Neuronal stem cell (in vitro differentiated cells): ENCODE measurements around the gene CFLAR.
A peak's percentile ranks its signal among the peaks of the same experiment; 100 is the strongest.

ENCODE experiments used
- DNase-seq: peaks from one replicate; pipeline ENCODE4 v3.0.0-alpha.2; 2013; ENCODE audit warnings: low spot score
- H2AFZ ChIP-seq: one replicate; pipeline ENCODE4 v1.6.1; 2013; ENCODE audit warnings: mild to moderate bottlenecking, low read length, inconsistent platforms
- H2AK5ac ChIP-seq: 2 replicates; pipeline ENCODE4 v1.6.1; 2013; ENCODE audit warnings: low read depth, mild to moderate bottlenecking, inconsistent platforms, low read length, moderate library complexity, mixed read lengths
- H2BK120ac ChIP-seq: 2 replicates; pipeline ENCODE4 v1.6.1; 2013; ENCODE audit warnings: low read depth, mild to moderate bottlenecking, inconsistent platforms, low read length, moderate library complexity, mixed read lengths
- H2BK12ac ChIP-seq: one replicate; pipeline ENCODE4 v1.6.1; 2013; ENCODE audit warnings: low read length, inconsistent platforms
- H2BK15ac ChIP-seq: 2 replicates; pipeline ENCODE4 v1.6.1; 2013; ENCODE audit warnings: mild to moderate bottlenecking, low read length, inconsistent platforms, mixed read lengths
- H2BK5ac ChIP-seq: one replicate; pipeline ENCODE4 v1.6.1; 2013; ENCODE audit warnings: inconsistent platforms, mild to moderate bottlenecking, low read length, moderate library complexity
- H3K14ac ChIP-seq: one replicate; pipeline ENCODE4 v1.6.1; 2013; ENCODE audit warnings: low read length, inconsistent platforms
- H3K18ac ChIP-seq: 2 replicates; pipeline ENCODE4 v1.6.1; 2013; ENCODE audit warnings: low read length, inconsistent platforms
- H3K23ac ChIP-seq: 2 replicates; pipeline ENCODE4 v1.6.1; 2013; ENCODE audit warnings: low read depth, mild to moderate bottlenecking, mixed read lengths, low read length, inconsistent platforms; ENCODE audit not compliant: poor library complexity
- H3K27ac ChIP-seq: replicated peaks from 3 replicates; pipeline ENCODE4 v1.5.1; 2013; ENCODE audit warnings: low read length, inconsistent platforms
- H3K27me3 ChIP-seq, 3 experiments: 2 replicates each; pipeline ENCODE4 v1.6.1; 2013; ENCODE audit warnings: low read length in 3 of 3, mild to moderate bottlenecking in 2 of 3, inconsistent platforms in 1 of 3, low read depth in 1 of 3, mixed read lengths in 1 of 3, moderate library complexity in 1 of 3; ENCODE audit not compliant: control insufficient read depth in 3 of 3, insufficient read depth in 3 of 3
- H3K36me3 ChIP-seq, 2 donors: replicated peaks in 1 of 2; 2 replicates each; pipeline ENCODE4 v1.6.1; 2013; ENCODE audit warnings: low read length in 2 of 2; ENCODE audit not compliant: control insufficient read depth in 2 of 2, insufficient read depth in 2 of 2
- H3K4ac ChIP-seq: 2 replicates; pipeline ENCODE4 v1.6.1; 2013; ENCODE audit warnings: inconsistent platforms, mild to moderate bottlenecking, low read length, moderate library complexity
- H3K4me1 ChIP-seq, 2 donors: 1 replicate in 1 of 2; 2 replicates in 1 of 2; pipeline ENCODE4 v1.6.1; 2013; ENCODE audit warnings: low read length in 2 of 2, low read depth in 1 of 2; ENCODE audit not compliant: control insufficient read depth in 2 of 2, insufficient read depth in 1 of 2
- H3K4me2 ChIP-seq: one replicate; pipeline ENCODE4 v1.6.1; 2013; ENCODE audit warnings: mild to moderate bottlenecking, low read length, inconsistent platforms; ENCODE audit not compliant: insufficient read depth, poor library complexity, severe bottlenecking
- H3K4me3 ChIP-seq, 2 donors: 2 replicates each; pipeline ENCODE4 v1.5.1; 2013; ENCODE audit warnings: low read length in 2 of 2, mild to moderate bottlenecking in 2 of 2, inconsistent platforms in 1 of 2, moderate library complexity in 1 of 2
- H3K79me1 ChIP-seq: one replicate; pipeline ENCODE4 v1.6.1; 2013; ENCODE audit warnings: low read depth, mild to moderate bottlenecking, inconsistent platforms, low read length, moderate library complexity
- H3K9ac ChIP-seq: one replicate; pipeline ENCODE4 v1.6.1; 2013; ENCODE audit warnings: mild to moderate bottlenecking, low read depth, low read length, inconsistent platforms; ENCODE audit not compliant: poor library complexity
- H3K9me3 ChIP-seq, 2 donors: replicated peaks in 1 of 2; 2 replicates each; pipeline versions ENCODE3 to v1.6.1; 2013; ENCODE audit warnings: low read length in 2 of 2, mild to moderate bottlenecking in 2 of 2, inconsistent platforms in 1 of 2, low read depth in 1 of 2, mixed read lengths in 1 of 2, moderate library complexity in 1 of 2; ENCODE audit not compliant: control insufficient read depth in 2 of 2, insufficient read depth in 1 of 2
- H4K8ac ChIP-seq: one replicate; pipeline ENCODE4 v1.6.1; 2013; ENCODE audit warnings: low read depth, mild to moderate bottlenecking, inconsistent platforms, low read length, moderate library complexity
- H4K91ac ChIP-seq: one replicate; pipeline ENCODE4 v1.6.1; 2013; ENCODE audit warnings: low read length, low read depth, mild to moderate bottlenecking, inconsistent platforms; ENCODE audit not compliant: poor library complexity
- WGBS, 2 donors: extraction: QIAGEN DNeasy Blood & Tissue Kit; methylation state at CpG; one replicate each; pipeline ENCODE4 v1.1.7; 2013; ENCODE audit warnings: missing lambda C conversion rate in 2 of 2, mixed read lengths in 1 of 2; ENCODE audit not compliant: insufficient read length in 2 of 2, insufficient replicate concordance in 1 of 2; ENCODE audit errors: extremely low coverage in 2 of 2; 5-methylcytosine and 5-hydroxymethylcytosine counted together

CFLAR gene

DNA sequence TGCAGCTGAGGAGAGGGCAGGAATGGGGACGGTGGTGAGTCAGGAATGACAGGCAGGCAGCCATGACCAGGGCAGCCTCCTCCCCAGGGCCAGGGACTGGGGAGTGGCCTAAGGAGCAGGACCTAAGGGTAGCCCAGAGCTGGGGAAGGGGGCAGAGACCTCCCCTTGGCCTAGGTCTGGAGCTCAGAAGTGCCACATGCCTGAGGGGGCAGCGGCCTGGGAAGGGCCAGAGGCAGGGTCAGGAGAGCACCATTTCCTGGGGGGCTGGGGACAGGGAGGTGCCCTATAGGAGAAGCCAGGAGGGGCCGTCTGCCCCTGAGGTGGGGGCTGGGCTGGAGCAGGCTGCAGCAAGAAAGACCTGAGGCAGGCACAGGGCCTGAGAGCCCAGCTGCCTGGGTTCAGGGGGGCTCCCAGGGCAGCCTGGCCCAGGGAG, 20.9 kb downstream of the CFLAR start:
- H4K91ac ChIP-seq: no peak overlapping the region
- H2AFZ ChIP-seq: peak overlapping the region; percentile 48
- no peak overlapping the region for H3K14ac ChIP-seq
- H2BK15ac ChIP-seq: no peak overlapping the region
- H3K4me2 ChIP-seq: no peak overlapping the region
- DNase-seq: no peak
- WGBS, 2 donors: no CpG with 5 or more reads among the region's 3 CpGs
- no peak overlapping the region for H3K27ac ChIP-seq
- H3K4ac ChIP-seq: no peak overlapping the region
- peak overlapping the region; percentile 21 for H3K9ac ChIP-seq
- no peaks in the 10 kb centered on the region for H3K9me3 ChIP-seq
- H3K79me1 ChIP-seq: no peaks in the 10 kb centered on the region
- H2BK5ac ChIP-seq: no peak overlapping the region
- H3K18ac ChIP-seq: peak overlapping the region; percentile 71
- no peak overlapping the region for H3K4me3 ChIP-seq
- H4K8ac ChIP-seq: no peak overlapping the region
- no peak overlapping the region for H2BK120ac ChIP-seq
- peaks cover 0 to 2% of the 10 kb centered on the region in 2 donors for H3K4me1 ChIP-seq
- H2AK5ac ChIP-seq: peak overlapping the region; percentile 70
- peaks cover 0 to 5% (median 0%) of the 10 kb centered on the region in 3 experiments for H3K27me3 ChIP-seq
- peaks cover 3 to 8% of the 10 kb centered on the region in 2 donors for H3K36me3 ChIP-seq
- no peak overlapping the region for H2BK12ac ChIP-seq
- H3K23ac ChIP-seq: no peak overlapping the region

DNA sequence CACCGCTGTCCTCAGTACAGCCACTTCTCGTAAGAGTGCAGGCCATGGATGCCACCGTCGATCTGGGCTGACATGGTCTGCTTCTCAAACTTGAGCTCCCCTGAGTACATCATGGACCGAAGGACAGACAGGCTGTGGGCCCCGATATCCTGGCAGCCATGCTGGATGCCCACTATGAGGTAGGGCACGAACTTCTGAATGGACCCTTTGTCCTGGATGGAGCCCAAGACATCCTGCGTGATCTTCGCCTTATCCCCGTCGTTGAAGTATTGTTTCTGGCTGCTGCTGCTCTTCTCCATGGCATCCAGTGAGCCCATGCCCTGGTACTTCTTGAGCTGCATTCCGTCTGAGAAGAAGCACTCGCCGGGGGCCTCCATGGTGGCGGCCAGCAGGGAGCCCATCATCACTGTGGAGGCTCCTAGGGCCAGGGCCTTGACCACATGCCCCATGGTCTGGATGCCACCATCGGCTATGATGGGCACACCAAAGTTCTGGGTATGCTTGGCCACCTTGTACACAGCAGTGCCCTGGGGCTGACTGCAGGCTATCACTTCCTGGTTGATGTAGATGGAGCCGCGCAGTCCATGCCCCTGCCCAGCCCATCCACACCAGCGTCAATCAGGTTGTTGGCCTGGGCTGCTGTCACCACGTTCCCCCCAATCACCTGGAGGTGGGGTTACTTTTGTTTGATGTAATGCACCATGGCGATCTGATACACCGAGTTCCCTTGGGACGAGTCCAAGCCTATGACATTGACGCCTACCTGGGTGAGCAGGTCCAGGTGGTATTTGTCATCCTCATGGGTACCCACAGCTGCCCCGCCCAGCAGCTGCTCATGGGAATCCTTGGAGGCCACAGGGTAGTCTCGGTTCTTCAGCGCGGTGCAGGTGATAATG, 21.8 kb downstream of the CFLAR start:
- Histone ChIP-seq H3K4me2 (no peak overlapping the region), H2AK5ac (no peak overlapping the region), H4K91ac (no peak overlapping the region), H3K36me3 (peaks cover 3 to 8% of the 10 kb centered on the region in 2 donors), H3K9me3 (no peaks in the 10 kb centered on the region), H4K8ac (no peak overlapping the region), H3K18ac (no peak overlapping the region), H3K14ac (no peak overlapping the region), H2BK120ac (no peak overlapping the region), H3K27ac (no peak overlapping the region), H3K27me3 (peaks cover 0 to 5% (median 0%) of the 10 kb centered on the region in 3 experiments), H3K4me3 (no peak overlapping the region), H3K9ac (no peak overlapping the region), H2BK15ac (peak overlapping the region; percentile 58), H3K4me1 (peaks cover 0 to 2% of the 10 kb centered on the region in 2 donors), H2BK12ac (no peak overlapping the region), H2AFZ (no peak overlapping the region), H3K23ac (peak overlapping the region; percentile 73), H2BK5ac (no peak overlapping the region), H3K79me1 (no peaks in the 10 kb centered on the region), H3K4ac (no peak overlapping the region)
- no peak for DNase-seq
- whole genome bisulfite sequencing, 2 donors: no CpG with 5 or more reads among the region's 28 CpGs

GRCh38 chr2:201138401-201138970, 22.5 kb downstream of the CFLAR start:
- no peak overlapping the region for H4K8ac ChIP-seq
- DNase-seq: no peak
- no peaks in the 10 kb centered on the region for H3K9me3 ChIP-seq
- peak overlapping the region; percentile 11 for H3K18ac ChIP-seq
- H2AK5ac ChIP-seq: no peak overlapping the region
- peaks cover 0 to 5% (median 0%) of the 10 kb centered on the region in 3 experiments for H3K27me3 ChIP-seq
- no peak overlapping the region for H2BK120ac ChIP-seq
- no peak overlapping the region for H2BK5ac ChIP-seq
- H3K23ac ChIP-seq: peak overlapping the region; percentile 73
- H3K79me1 ChIP-seq: no peaks in the 10 kb centered on the region
- H3K27ac ChIP-seq: no peak overlapping the region
- no CpG with 5 or more reads among the region's 15 CpGs for WGBS, 2 donors
- H3K4me1 ChIP-seq: peaks cover 0 to 2% of the 10 kb centered on the region in 2 donors
- no peak overlapping the region for H2BK12ac ChIP-seq
- H3K9ac ChIP-seq: peak overlapping the region; percentile 44
- no peak overlapping the region for H3K4me2 ChIP-seq
- peak overlapping the region; percentile 58 for H2BK15ac ChIP-seq
- H3K36me3 ChIP-seq: peaks cover 3 to 8% of the 10 kb centered on the region in 2 donors
- H4K91ac ChIP-seq: no peak overlapping the region
- no peak overlapping the region for H3K4ac ChIP-seq
- no peak overlapping the region for H3K14ac ChIP-seq
- no peak overlapping the region for H2AFZ ChIP-seq
- peak overlapping the region in 1 of 2 donors; percentile 3 for H3K4me3 ChIP-seq
